DOHH2 (cell line): ENCODE measurements around the gene SCGB1D2.
"Not testable (repeated sequence)": the region's sequence is repeated elsewhere in the genome, so short reads cannot be mapped to it uniquely, and the experiment has no call there.

Experiments used
- H3F3A ChIP-seq: fragments of 200-600 bp; sonication (generic), shearing (Covaris generic); 2 replicates; pipeline ENCODE4 v1.6.0; 2016; ENCODE audit warnings: antibody characterized with exemption, mild to moderate bottlenecking; ENCODE audit not compliant: control insufficient read depth, insufficient read depth
- H3K27ac ChIP-seq: fragments of 200-600 bp; sonication (generic); 2 replicates; pipeline ENCODE4 v1.5.1; 2014; ENCODE audit warnings: low read depth, mild to moderate bottlenecking, low read length, moderate library complexity
- H3K27me3 ChIP-seq: fragments of 200-600 bp; sonication (generic); 2 replicates; pipeline ENCODE4 v1.6.1; 2014; ENCODE audit warnings: mild to moderate bottlenecking, low read length, mixed read lengths; ENCODE audit not compliant: control insufficient read depth
- H3K36me3 ChIP-seq: fragments of 200-600 bp; sonication (generic); 2 replicates; pipeline ENCODE4 v1.6.1; 2014; ENCODE audit warnings: mild to moderate bottlenecking, low read length, moderate library complexity, mixed read lengths; ENCODE audit not compliant: control insufficient read depth
- H3K4me1 ChIP-seq: fragments of 200-600 bp; sonication (generic); 2 replicates; pipeline ENCODE4 v1.6.1; 2014; ENCODE audit warnings: mild to moderate bottlenecking, low read length, mixed read lengths; ENCODE audit not compliant: control insufficient read depth
- H3K4me2 ChIP-seq: fragments of 200-600 bp; sonication (generic); 2 replicates; pipeline ENCODE4 v1.6.0; 2014; ENCODE audit warnings: mild to moderate bottlenecking, low read length, moderate library complexity
- H3K4me3 ChIP-seq: fragments of 200-600 bp; sonication (generic); 2 replicates; pipeline ENCODE4 v1.5.1; 2014; ENCODE audit warnings: mild to moderate bottlenecking, low read length, mixed read lengths
- H3K79me2 ChIP-seq: fragments of 200-600 bp; sonication (generic); 2 replicates; pipeline ENCODE4 v1.6.1; 2014; ENCODE audit warnings: mild to moderate bottlenecking, low read length, mixed read lengths; ENCODE audit not compliant: control insufficient read depth
- H3K9me2 ChIP-seq: fragments of 200-600 bp; sonication (generic); replicated peaks from 2 replicates; pipeline ENCODE4 v1.6.1; 2014; ENCODE audit warnings: mild to moderate bottlenecking, low read length, mixed read lengths; ENCODE audit not compliant: control insufficient read depth
- H3K9me3 ChIP-seq: fragments of 200-600 bp; sonication (generic); 2 replicates; pipeline ENCODE4 v1.6.1; 2014; ENCODE audit warnings: antibody characterized with exemption, low read length, mixed read lengths; ENCODE audit not compliant: control insufficient read depth, insufficient read depth
- H4K20me1 ChIP-seq: fragments of 200-600 bp; sonication (generic); 2 replicates; pipeline ENCODE4 v1.6.0; 2014; ENCODE audit warnings: low read depth, mild to moderate bottlenecking, antibody characterized with exemption, low read length, moderate library complexity; ENCODE audit not compliant: control insufficient read depth, insufficient read depth
- EZH2phosphoT487 ChIP-seq: fragments of 200-600 bp; sonication (generic); IDR thresholded peaks from 2 replicates; pipeline ENCODE4 v1.6.1; 2017; ENCODE audit warnings: borderline replicate concordance, mild to moderate bottlenecking, antibody characterized with exemption, low read length, moderate library complexity, mixed read lengths
- TF ChIP-seq, protein P1 (sequence below): fragments of 200-600 bp; sonication (generic); IDR thresholded peaks from one replicate; pipeline ENCODE4 v1.5.1; 2014; ENCODE audit warnings: antibody characterized with exemption, mild to moderate bottlenecking, low read depth, low read length; ENCODE audit not compliant: poor library complexity, severe bottlenecking

Gene SCGB1D2

DNA sequence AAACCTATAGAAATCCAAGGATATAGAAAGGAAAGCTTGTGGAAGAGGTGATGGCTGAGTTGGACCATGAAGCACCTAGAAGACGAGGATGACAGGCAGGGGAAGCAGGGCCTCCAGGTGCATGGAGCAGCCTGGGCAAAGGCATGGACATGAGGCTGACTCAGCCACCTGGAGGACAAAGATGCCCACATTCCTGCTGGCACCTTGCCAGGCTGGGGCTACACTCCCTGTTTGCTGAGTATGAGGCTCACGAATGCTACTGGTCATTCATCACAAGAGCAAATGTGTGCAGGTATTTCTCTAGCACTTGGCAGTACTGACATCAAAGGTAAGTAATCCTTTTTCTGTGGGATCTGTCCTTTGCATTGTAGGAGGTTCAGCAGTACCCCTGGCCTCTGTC, 40.7 kb upstream of the SCGB1D2 start:
- Histone ChIP-seq H3K9me2 (no peaks in the 10 kb centered on the region), H4K20me1 (no peaks in the 10 kb centered on the region), H3K27ac (no peak overlapping the region), H3K27me3 (peaks cover 11% of the 10 kb centered on the region), H3K36me3 (no peaks in the 10 kb centered on the region), H3K9me3 (no peaks in the 10 kb centered on the region), H3K4me3 (no peak overlapping the region), H3K79me2 (no peaks in the 10 kb centered on the region), H3K4me1 (peaks cover 7% of the 10 kb centered on the region), H3F3A (no peaks in the 10 kb centered on the region), H3K4me2 (no peak overlapping the region)
- TF ChIP-seq, protein P1, sequence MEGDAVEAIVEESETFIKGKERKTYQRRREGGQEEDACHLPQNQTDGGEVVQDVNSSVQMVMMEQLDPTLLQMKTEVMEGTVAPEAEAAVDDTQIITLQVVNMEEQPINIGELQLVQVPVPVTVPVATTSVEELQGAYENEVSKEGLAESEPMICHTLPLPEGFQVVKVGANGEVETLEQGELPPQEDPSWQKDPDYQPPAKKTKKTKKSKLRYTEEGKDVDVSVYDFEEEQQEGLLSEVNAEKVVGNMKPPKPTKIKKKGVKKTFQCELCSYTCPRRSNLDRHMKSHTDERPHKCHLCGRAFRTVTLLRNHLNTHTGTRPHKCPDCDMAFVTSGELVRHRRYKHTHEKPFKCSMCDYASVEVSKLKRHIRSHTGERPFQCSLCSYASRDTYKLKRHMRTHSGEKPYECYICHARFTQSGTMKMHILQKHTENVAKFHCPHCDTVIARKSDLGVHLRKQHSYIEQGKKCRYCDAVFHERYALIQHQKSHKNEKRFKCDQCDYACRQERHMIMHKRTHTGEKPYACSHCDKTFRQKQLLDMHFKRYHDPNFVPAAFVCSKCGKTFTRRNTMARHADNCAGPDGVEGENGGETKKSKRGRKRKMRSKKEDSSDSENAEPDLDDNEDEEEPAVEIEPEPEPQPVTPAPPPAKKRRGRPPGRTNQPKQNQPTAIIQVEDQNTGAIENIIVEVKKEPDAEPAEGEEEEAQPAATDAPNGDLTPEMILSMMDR: no peak
- no peak for TF ChIP-seq EZH2phosphoT487

DNA sequence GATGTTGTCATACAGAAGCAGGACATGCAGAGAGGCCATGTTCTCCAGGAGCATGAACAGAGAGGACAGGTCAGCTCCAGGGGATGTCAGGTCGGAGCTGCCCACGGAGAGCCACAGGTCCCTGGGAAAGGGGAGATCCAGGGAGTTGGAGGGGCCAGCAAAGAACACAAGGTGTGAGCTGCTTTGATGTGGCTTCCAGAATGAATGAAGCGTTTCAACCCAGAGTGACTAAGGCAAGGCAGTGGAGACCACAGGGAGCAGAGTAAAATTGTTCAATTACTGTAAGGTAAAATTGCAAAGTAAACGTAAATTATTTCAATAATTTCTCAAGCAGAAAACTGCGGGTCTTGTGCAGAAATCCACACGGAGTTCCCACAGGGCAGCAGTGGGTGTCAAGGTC, 39.1 kb upstream of the SCGB1D2 start:
- Histone ChIP-seq H3K4me1 (peaks cover 9% of the 10 kb centered on the region), H3K9me3 (no peaks in the 10 kb centered on the region), H3K36me3 (no peaks in the 10 kb centered on the region), H3F3A (no peaks in the 10 kb centered on the region), H3K4me3 (no peak overlapping the region), H3K27ac (no peak overlapping the region), H3K79me2 (no peaks in the 10 kb centered on the region), H4K20me1 (no peaks in the 10 kb centered on the region), H3K9me2 (no peaks in the 10 kb centered on the region), H3K4me2 (no peak overlapping the region), H3K27me3 (peaks cover 11% of the 10 kb centered on the region)
- TF ChIP-seq, protein P1: no peak
- no peak for TF ChIP-seq EZH2phosphoT487

DNA sequence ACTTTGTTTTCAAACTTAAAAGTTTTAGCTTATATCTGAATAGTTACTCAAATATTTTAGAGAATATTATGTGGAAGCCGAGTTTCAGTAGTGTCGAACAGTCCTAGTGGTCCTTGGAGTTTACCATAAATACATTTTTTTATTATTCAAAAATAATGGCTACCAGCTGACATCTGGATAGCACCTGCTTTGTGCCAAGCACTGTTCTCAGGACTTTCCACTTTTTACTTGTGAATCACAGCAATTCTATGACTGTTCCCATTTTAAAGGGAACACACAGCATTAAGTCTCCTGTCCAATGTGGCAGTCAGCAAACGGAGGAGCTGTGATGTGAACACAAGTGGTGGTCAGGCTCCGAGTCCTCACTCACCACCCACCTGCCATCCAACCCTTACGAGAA, 37.6 kb upstream of the SCGB1D2 start:
- TF ChIP-seq, protein P1: no peak
- no peak for TF ChIP-seq EZH2phosphoT487
- H3K27me3 ChIP-seq: peaks cover 11% of the 10 kb centered on the region
- no peaks in the 10 kb centered on the region for H3K9me3 ChIP-seq
- H3K9me2 ChIP-seq: no peaks in the 10 kb centered on the region
- H3F3A ChIP-seq: no peaks in the 10 kb centered on the region
- H3K4me3 ChIP-seq: no peak overlapping the region
- H3K79me2 ChIP-seq: no peaks in the 10 kb centered on the region
- H3K36me3 ChIP-seq: no peaks in the 10 kb centered on the region
- H3K4me1 ChIP-seq: peaks cover 17% of the 10 kb centered on the region
- no peak overlapping the region for H3K27ac ChIP-seq
- H3K4me2 ChIP-seq: no peak overlapping the region
- H4K20me1 ChIP-seq: no peaks in the 10 kb centered on the region

DNA sequence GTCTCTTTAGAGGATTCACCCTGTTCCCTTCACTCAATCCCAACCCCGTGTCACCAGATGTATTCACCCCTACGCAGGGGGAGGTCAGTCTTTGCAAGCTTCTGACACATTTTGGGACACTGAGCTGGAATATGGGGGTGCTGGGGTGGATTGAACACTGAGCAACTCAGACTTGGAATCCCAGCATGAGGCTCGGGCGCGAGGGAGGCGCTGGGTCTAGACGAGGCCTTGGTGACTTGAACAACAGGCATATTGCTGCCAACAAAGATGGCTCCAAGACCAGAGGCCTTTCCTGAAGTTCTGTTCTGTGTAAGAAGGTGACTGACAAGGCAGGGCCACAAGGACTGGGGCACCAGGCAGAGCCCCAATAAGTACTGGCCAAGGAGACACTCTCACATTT, 36.6 kb upstream of the SCGB1D2 start:
- peaks cover 13% of the 10 kb centered on the region for H3K27me3 ChIP-seq
- H3K4me1 ChIP-seq: peaks cover 17% of the 10 kb centered on the region
- no peak overlapping the region for H3K27ac ChIP-seq
- no peaks in the 10 kb centered on the region for H3K9me2 ChIP-seq
- H3K9me3 ChIP-seq: no peaks in the 10 kb centered on the region
- H3K36me3 ChIP-seq: no peaks in the 10 kb centered on the region
- H3K4me3 ChIP-seq: no peak overlapping the region
- no peaks in the 10 kb centered on the region for H3K79me2 ChIP-seq
- TF ChIP-seq, protein P1: no peak
- TF ChIP-seq EZH2phosphoT487: no peak
- H4K20me1 ChIP-seq: no peaks in the 10 kb centered on the region
- no peaks in the 10 kb centered on the region for H3F3A ChIP-seq
- H3K4me2 ChIP-seq: no peak overlapping the region

DNA sequence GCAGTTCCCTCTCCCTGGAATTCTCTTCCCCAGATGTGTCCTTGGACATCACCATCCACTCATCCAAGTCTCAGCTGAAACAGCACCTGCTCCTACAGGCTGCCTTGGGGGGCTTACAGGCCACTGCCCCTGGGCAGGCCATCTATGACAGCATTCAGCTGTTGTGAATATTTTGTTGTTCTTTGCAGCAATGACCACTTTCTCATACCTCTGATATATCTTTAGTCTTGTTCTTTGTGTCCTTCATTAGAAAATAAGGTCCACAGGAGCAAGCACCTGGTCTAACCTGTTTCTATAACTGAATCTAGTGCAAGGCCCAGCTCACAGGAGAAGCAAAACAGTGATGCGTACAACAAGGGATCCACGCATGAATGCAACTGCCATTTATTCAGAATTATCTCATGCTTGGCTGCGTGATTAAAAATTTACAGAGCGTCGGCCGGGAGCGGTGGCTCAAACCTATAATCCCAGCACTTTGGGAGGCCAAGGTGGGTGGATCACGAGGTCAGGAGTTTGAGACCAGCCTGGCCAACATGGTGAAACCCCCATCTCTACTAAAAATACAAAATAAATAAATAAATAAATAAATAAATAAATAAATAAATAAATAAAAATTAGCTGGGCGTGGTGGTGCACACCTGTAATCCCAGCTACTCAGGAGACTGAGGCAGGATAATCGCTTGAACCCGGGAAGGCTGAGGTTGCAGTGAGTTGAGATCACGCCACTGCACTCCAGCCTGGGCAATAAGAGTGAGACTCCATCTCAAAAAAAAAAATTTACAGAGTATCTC, 35.6 kb upstream of the SCGB1D2 start:
- H3K36me3 ChIP-seq: not testable (repeated sequence)

More for the DNA sequence above, 35.6 kb upstream of the SCGB1D2 start:
- not testable (repeated sequence) for H3K79me2 ChIP-seq, H3K9me3 ChIP-seq, H4K20me1 ChIP-seq, H3K9me2 ChIP-seq, H3K4me3 ChIP-seq, H3K27me3 ChIP-seq, H3F3A ChIP-seq
- Histone ChIP-seq H3K27ac (0 out of 2 replicates have a peak overlapping the region, but pooled peaks have one; percentile 1), H3K4me1 (peaks cover 17% of the 10 kb centered on the region), H3K4me2 (peak overlapping the region; percentile 44)
